ENCODE results near the gene SLC38A4.

The SLC38A4 gene

GRCh38 chr12:46825591-46826414, at the start of gene SLC38A4:
TSS of gene SLC38A4 (minus strand) at chr12:46825997. CDS start at chr12:46793071, 32,926 bp downstream.
- TF ChIP-seq, protein P1, sequence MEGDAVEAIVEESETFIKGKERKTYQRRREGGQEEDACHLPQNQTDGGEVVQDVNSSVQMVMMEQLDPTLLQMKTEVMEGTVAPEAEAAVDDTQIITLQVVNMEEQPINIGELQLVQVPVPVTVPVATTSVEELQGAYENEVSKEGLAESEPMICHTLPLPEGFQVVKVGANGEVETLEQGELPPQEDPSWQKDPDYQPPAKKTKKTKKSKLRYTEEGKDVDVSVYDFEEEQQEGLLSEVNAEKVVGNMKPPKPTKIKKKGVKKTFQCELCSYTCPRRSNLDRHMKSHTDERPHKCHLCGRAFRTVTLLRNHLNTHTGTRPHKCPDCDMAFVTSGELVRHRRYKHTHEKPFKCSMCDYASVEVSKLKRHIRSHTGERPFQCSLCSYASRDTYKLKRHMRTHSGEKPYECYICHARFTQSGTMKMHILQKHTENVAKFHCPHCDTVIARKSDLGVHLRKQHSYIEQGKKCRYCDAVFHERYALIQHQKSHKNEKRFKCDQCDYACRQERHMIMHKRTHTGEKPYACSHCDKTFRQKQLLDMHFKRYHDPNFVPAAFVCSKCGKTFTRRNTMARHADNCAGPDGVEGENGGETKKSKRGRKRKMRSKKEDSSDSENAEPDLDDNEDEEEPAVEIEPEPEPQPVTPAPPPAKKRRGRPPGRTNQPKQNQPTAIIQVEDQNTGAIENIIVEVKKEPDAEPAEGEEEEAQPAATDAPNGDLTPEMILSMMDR (IDR thresholded peaks at IDR 0.05): no peak

- TF ChIP-seq, protein P1 (IDR thresholded peaks at IDR 0.05): no peak
Measured at GRCh38 chr12:46875095-46875494, 49.3 kb upstream of the SLC38A4 start.

DNA sequence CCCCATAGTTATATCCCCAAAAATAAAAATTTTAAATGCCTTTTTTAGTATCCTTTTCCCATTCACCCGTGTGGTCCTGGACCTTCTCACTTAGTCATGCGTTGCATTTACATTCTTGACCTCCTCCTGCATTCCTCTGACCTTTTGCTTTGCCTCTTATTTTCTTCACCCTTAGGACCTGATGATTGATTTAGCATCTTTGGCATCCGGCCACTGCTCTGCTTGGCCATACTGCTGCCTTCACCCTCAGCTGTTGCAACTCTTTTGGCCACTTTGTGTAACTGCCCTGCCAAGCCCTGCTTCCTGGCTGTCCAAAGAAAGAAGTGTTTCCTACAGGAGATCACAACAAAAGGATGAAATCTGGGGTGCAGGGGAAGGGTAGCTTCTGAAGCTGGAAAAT, 48.8 kb upstream of the SLC38A4 start:
- TF ChIP-seq, protein P1 (IDR thresholded peaks at IDR 0.05): no peak

GRCh38 chr12:46872135-46872534, 46.3 kb upstream of the SLC38A4 start:
- TF ChIP-seq, protein P1 (IDR thresholded peaks at IDR 0.05): no peak

GRCh38 chr12:46865311-46865710, 39.5 kb upstream of the SLC38A4 start:
- TF ChIP-seq, protein P1 (IDR thresholded peaks at IDR 0.05): no peak

- TF ChIP-seq, protein P1 (IDR thresholded peaks at IDR 0.05): no peak
Measured at GRCh38 chr12:46858368-46858767, 32.6 kb upstream of the SLC38A4 start.

- TF ChIP-seq, protein P1 (IDR thresholded peaks at IDR 0.05): no peak
Measured at GRCh38 chr12:46857486-46857885, 31.7 kb upstream of the SLC38A4 start.
